Fibroblast of lung (primary cell): Measurements from ENCODE around the gene GPC5. TPM values are rescaled to one million over a fixed set of nuclear protein-coding genes. Genes with fewer than 3 reads are reported as not detected.
A peak's percentile ranks its signal among the peaks of the same experiment; 100 is the strongest.

Source experiments
- DNase-seq, 2 donors: peaks; one replicate each; pipeline versions ENCODE4 v3.0.0 to v3.0.0-alpha.2; 2010; ENCODE audit warnings: low read depth in 2 of 2
- H2AFZ ChIP-seq: 2 replicates; pipeline ENCODE4 v1.5.1; 2012; ENCODE audit warnings: low read length, control low read depth, inconsistent platforms
- H3K27ac ChIP-seq: 2 replicates; pipeline ENCODE4 v1.5.1; 2011; ENCODE audit warnings: low read length, control low read depth; ENCODE audit not compliant: insufficient read depth
- H3K27me3 ChIP-seq: 2 replicates; pipeline ENCODE4 v1.5.1; 2011; ENCODE audit warnings: mild to moderate bottlenecking, low read length; ENCODE audit not compliant: control insufficient read depth, insufficient read depth
- H3K36me3 ChIP-seq: 2 replicates; pipeline ENCODE4 v1.5.1; 2011; ENCODE audit warnings: low read length; ENCODE audit not compliant: control insufficient read depth, insufficient read depth
- H3K4me1 ChIP-seq: 2 replicates; pipeline ENCODE4 v1.5.1; 2011; ENCODE audit warnings: low read length; ENCODE audit not compliant: control insufficient read depth, insufficient read depth; ENCODE audit errors: extremely low read depth
- H3K4me2 ChIP-seq: 2 replicates; pipeline ENCODE4 v1.5.1; 2011; ENCODE audit warnings: low read length, control low read depth; ENCODE audit not compliant: insufficient read depth; ENCODE audit errors: extremely low read depth
- H3K4me3 ChIP-seq, 4 experiments: fragments of 200-600 bp in 1 of 4; sonication (generic) in 1 of 4; replicated peaks in 1 of 4; 2 replicates each; pipeline ENCODE4 v1.5.1; 2011 to 2016; ENCODE audit warnings: low read length in 4 of 4, low read depth in 3 of 4, mild to moderate bottlenecking in 3 of 4, control low read depth in 2 of 4, inconsistent platforms in 1 of 4, mixed read lengths in 1 of 4; ENCODE audit not compliant: insufficient read depth in 1 of 4; ENCODE audit errors: control extremely low read depth in 1 of 4
- H3K79me2 ChIP-seq: 2 replicates; pipeline ENCODE4 v1.5.1; 2012; ENCODE audit warnings: mild to moderate bottlenecking, low read length, inconsistent platforms; ENCODE audit not compliant: control insufficient read depth, insufficient read depth
- H3K9ac ChIP-seq: 2 replicates; pipeline ENCODE4 v1.5.1; 2011; ENCODE audit warnings: mild to moderate bottlenecking, low read length, control low read depth; ENCODE audit not compliant: insufficient read depth
- H3K9me3 ChIP-seq: 2 replicates; pipeline ENCODE4 v1.5.1; 2012; ENCODE audit warnings: low read depth, low read length; ENCODE audit not compliant: control insufficient read depth, insufficient read depth
- H4K20me1 ChIP-seq: 2 replicates; pipeline ENCODE4 v1.5.1; 2011; ENCODE audit warnings: low read length; ENCODE audit not compliant: control insufficient read depth, insufficient read depth; ENCODE audit errors: extremely low read depth
- EZH2 ChIP-seq: IDR thresholded peaks from 2 replicates; pipeline ENCODE4 v1.5.1; 2012; ENCODE audit warnings: low read length, control low read depth, mild to moderate bottlenecking; ENCODE audit errors: missing control alignments
- polyA plus RNA-seq, 2 donors: library from polyadenylated mRNA; depleted of rRNA in 1 of 2; stranded (reverse) in 1 of 2; unstranded in 1 of 2; fragments of >200 nt; gene quantifications; 2 replicates each; pipeline ENCODE4 v1.2.1, GENCODE V29; 2011 to 2012; ENCODE audit warnings: missing spikeins in 1 of 2
- total RNA-seq: library from RNA; depleted of rRNA; stranded (reverse); fragments of >200 nt; gene quantifications from 2 replicates; pipeline ENCODE4 v1.2.1, GENCODE V29; 2014
- TF ChIP-seq, protein P1 (sequence below), 2 donors: IDR thresholded peaks in 1 of 2; conservative IDR thresholded peaks in 1 of 2; 1 replicate in 1 of 2; 2 replicates in 1 of 2; pipeline ENCODE4 v1.5.1; 2011 to 2012; ENCODE audit warnings: low read length in 2 of 2, control low read depth in 1 of 2, inconsistent platforms in 1 of 2, low read depth in 1 of 2, mild to moderate bottlenecking in 1 of 2

The GPC5 gene
- total and polyA plus RNA-seq, 2 donors (not counting 1 experiment from before 2014, with no cell fraction given): 0.17 TPM; not detected in 1

DNA sequence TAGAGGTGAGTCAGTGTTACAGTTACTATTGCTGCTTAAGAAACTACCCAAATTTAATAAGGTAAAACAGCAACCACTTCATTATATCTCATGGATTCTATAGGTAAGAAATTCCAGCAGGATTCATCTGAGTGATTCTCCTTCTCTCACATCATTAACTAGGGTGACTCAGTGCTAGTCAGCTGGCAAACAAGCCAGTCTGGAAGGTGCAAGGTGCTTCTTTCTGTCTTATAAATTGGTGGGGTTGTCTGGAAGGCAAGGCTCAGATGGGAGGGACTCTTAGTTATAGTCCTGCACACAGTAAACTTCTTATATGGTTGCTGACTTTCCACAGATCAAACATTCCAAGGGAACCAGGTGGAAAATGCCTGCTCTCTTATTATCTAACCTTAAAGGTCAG lies 484.5 kb downstream of the GPC5 start:
- H3K4me1 ChIP-seq: no peaks in the 10 kb centered on the region
- no peak for DNase-seq
- no peaks in the 10 kb centered on the region for H3K9me3 ChIP-seq
- H3K4me2 ChIP-seq: no peak overlapping the region
- no peak overlapping the region for H2AFZ ChIP-seq
- no peaks in the 10 kb centered on the region for H3K36me3 ChIP-seq
- TF ChIP-seq, protein P1, sequence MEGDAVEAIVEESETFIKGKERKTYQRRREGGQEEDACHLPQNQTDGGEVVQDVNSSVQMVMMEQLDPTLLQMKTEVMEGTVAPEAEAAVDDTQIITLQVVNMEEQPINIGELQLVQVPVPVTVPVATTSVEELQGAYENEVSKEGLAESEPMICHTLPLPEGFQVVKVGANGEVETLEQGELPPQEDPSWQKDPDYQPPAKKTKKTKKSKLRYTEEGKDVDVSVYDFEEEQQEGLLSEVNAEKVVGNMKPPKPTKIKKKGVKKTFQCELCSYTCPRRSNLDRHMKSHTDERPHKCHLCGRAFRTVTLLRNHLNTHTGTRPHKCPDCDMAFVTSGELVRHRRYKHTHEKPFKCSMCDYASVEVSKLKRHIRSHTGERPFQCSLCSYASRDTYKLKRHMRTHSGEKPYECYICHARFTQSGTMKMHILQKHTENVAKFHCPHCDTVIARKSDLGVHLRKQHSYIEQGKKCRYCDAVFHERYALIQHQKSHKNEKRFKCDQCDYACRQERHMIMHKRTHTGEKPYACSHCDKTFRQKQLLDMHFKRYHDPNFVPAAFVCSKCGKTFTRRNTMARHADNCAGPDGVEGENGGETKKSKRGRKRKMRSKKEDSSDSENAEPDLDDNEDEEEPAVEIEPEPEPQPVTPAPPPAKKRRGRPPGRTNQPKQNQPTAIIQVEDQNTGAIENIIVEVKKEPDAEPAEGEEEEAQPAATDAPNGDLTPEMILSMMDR (conservative IDR thresholded peaks at IDR 0.05 in 1 of 2, IDR thresholded peaks at IDR 0.05 in 1 of 2; ENCODE audit: low read depth in 1 of 2, low read length in 2 of 2): no peak
- TF ChIP-seq EZH2: no peak
- no peaks in the 10 kb centered on the region for H4K20me1 ChIP-seq
- no peak overlapping the region for H3K4me3 ChIP-seq
- H3K27me3 ChIP-seq: no peaks in the 10 kb centered on the region
- H3K79me2 ChIP-seq: no peaks in the 10 kb centered on the region
- no peak overlapping the region for H3K9ac ChIP-seq
- H3K27ac ChIP-seq: no peak overlapping the region

DNA sequence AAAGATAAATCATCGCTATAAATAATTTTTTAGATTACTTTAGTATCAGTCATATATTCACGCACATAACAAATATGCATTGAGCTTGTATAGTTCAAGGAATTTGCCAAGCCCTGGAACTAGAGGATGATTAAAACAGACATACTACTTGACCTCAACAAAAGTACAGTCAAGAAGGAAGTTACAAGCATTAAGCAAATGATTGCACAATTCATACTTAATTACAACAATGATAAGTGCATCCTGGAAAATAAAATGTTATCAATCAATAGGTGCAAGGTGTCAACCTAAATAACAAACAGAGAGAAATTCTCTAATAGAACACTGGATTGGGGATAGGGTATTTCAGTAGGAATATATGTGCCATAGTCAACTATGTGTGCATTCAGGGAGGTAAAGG lies 491.2 kb downstream of the GPC5 start:
- no peaks in the 10 kb centered on the region for H3K4me1 ChIP-seq
- no peak overlapping the region for H3K27ac ChIP-seq
- H4K20me1 ChIP-seq: no peaks in the 10 kb centered on the region
- TF ChIP-seq EZH2: no peak
- TF ChIP-seq, protein P1 (conservative IDR thresholded peaks at IDR 0.05 in 1 of 2, IDR thresholded peaks at IDR 0.05 in 1 of 2; ENCODE audit: low read depth in 1 of 2, low read length in 2 of 2): no peak
- H3K4me3 ChIP-seq: no peak overlapping the region
- no peak overlapping the region for H3K4me2 ChIP-seq
- no peaks in the 10 kb centered on the region for H3K79me2 ChIP-seq
- no peak overlapping the region for H3K9ac ChIP-seq
- peak in 1 of 2 donors; percentile 5 for DNase-seq
- no peak overlapping the region for H2AFZ ChIP-seq
- no peaks in the 10 kb centered on the region for H3K36me3 ChIP-seq
- H3K27me3 ChIP-seq: no peaks in the 10 kb centered on the region
- H3K9me3 ChIP-seq: no peaks in the 10 kb centered on the region

DNA sequence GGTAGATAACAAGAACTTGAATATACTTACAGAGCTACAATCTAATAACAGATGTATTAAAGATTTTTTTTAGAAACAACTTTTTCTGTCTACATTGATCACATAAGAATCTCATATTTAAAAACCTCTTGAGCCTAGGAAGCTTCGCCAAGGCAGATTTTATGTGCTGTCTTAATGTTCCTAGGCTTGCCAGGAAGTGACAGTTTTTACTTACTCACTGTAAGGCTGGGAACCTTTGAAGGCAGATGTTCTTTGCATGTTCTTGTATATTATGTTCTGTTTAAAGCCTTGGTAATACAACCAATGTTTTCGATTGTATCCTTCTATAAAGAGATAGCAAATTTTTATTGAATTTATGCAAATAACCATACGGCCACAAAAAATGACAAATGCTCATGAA lies 492.7 kb downstream of the GPC5 start:
- no peaks in the 10 kb centered on the region for H3K4me1 ChIP-seq
- peak in 1 of 2 donors; percentile 8 for DNase-seq
- no peak overlapping the region for H3K4me2 ChIP-seq
- no peaks in the 10 kb centered on the region for H3K79me2 ChIP-seq
- H2AFZ ChIP-seq: no peak overlapping the region
- H3K27me3 ChIP-seq: no peaks in the 10 kb centered on the region
- no peaks in the 10 kb centered on the region for H3K9me3 ChIP-seq
- no peak overlapping the region for H3K9ac ChIP-seq
- no peak overlapping the region for H3K4me3 ChIP-seq
- TF ChIP-seq, protein P1 (conservative IDR thresholded peaks at IDR 0.05 in 1 of 2, IDR thresholded peaks at IDR 0.05 in 1 of 2; ENCODE audit: low read depth in 1 of 2, low read length in 2 of 2): no peak
- TF ChIP-seq EZH2: no peak
- H3K27ac ChIP-seq: no peak overlapping the region
- H3K36me3 ChIP-seq: no peaks in the 10 kb centered on the region
- no peaks in the 10 kb centered on the region for H4K20me1 ChIP-seq
